Measurements from ENCODE around the gene ERVH48-1. TPM values are rescaled to one million over a fixed set of nuclear protein-coding genes. Genes with fewer than 3 reads are reported as not detected.
"Not testable (repeated sequence)": the region's sequence is repeated elsewhere in the genome, so short reads cannot be mapped to it uniquely, and the experiment has no call there.

The ERVH48-1 gene
- total RNA-seq, 1 experiment from 2014 or later, result 37.9 TPM

GRCh38 chr21:42937960-42938605 is 12.7 kb upstream of the ERVH48-1 start:
- H3K9me3 ChIP-seq, result no peaks in the 10 kb centered on the region
- H3K27me3 Mint-ChIP-seq (ENCODE audit: insufficient read depth, unreplicated experiment), result no peaks in the 10 kb centered on the region
- TF ChIP-seq CTCF (IDR thresholded peaks at IDR 0.05; ENCODE audit: insufficient read depth in 1 of 2, low read depth in 1 of 2, low read length in 1 of 2, severe bottlenecking in 1 of 2, unreplicated experiment in 1 of 2), result no peak
- peaks cover 88% of the 10 kb centered on the region for H3K36me3 Mint-ChIP-seq (ENCODE audit: insufficient read depth, unreplicated experiment)
- no peaks in the 10 kb centered on the region for H3K27me3 ChIP-seq (replicated peaks; ENCODE audit: control insufficient read depth, insufficient read depth, low read length)
- no peaks in the 10 kb centered on the region for H3K9me3 Mint-ChIP-seq (ENCODE audit: unreplicated experiment)
- peaks cover 59% of the 10 kb centered on the region for H3K4me1 ChIP-seq
- ChIA-PET CTCF (no interaction called here), POLR2A (interaction anchor here (0.7 to 1.3 kb wide), 2 partner anchors 18 to 36 kb away, joined by 3 to 17 read pairs; no protein-coding TSS in a partner anchor)
- H3K4me3 ChIP-seq (ENCODE audit: low read depth, low read length), result no peak overlapping the region
- peak overlapping the region; percentile 83 for H3K27ac Mint-ChIP-seq (ENCODE audit: unreplicated experiment)
- BruUV-seq (replicated peaks), result no TSS peak
- H3K36me3 ChIP-seq (ENCODE audit: control insufficient read depth, insufficient read depth, low read length), result no peaks in the 10 kb centered on the region
- no peak for DNase-seq
- intact Hi-C loops (cut with micrococcal nuclease; ENCODE audit: unreplicated experiment), result loop anchor here (1.0 kb wide), 2 partner anchors 17 to 31 kb away; no protein-coding TSS in a partner anchor
- peaks cover 43% of the 10 kb centered on the region for H3K4me1 Mint-ChIP-seq (ENCODE audit: low read depth, unreplicated experiment)
- peak overlapping the region; percentile 72 for H3K4me3 Mint-ChIP-seq (ENCODE audit: unreplicated experiment)

DNA sequence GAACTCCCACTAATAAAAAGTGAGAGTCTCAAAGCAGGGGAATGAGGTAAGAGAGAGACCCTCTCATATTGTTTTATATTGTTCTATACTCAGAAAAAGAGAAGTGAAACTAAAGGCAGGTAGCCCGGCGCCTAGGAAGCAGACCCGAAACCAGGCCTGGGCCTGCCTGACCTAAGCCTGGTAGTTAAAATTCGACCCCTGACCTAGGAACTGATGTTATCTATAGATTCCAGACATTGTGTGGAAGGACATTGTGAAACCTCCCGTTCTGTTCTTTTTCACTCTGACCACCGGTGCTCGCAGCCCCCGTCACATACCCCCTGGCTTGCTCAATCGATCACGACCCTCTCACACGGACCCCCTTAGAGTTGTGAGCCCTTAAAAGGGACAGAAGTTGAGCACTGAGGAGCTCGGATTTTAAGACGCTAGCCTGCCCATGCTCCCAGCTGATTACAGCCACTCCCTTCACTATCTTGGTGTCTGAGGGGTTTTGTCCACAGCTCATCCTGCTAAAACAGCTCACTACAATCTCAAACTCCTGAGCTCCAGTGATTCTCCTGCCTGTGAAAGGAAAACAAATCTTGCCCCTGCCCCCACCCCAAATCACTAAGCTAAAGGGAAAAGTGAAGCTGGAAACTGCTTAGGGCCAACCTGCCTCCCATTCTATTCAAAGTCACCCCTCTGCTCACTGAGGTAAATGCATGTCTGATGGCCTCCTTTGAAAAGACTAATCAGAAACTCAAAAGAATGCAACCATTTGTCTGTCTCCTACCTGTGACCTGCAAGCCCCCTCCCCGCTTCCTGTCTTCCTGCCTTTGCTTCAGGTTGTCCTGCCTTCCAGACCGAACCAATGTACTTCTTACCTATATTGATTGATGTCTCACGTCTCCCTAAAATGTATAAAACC is 11.9 kb upstream of the ERVH48-1 start:
- H3K9me3 Mint-ChIP-seq (ENCODE audit: unreplicated experiment); H3K27me3 Mint-ChIP-seq (ENCODE audit: insufficient read depth, unreplicated experiment); H3K9me3 ChIP-seq; CTCF ChIA-PET; H3K36me3 ChIP-seq (ENCODE audit: control insufficient read depth, insufficient read depth, low read length); H3K27me3 ChIP-seq (replicated peaks; ENCODE audit: control insufficient read depth, insufficient read depth, low read length); H3K4me3 ChIP-seq (ENCODE audit: low read depth, low read length): not testable (repeated sequence)
- Mint-ChIP-seq H3K4me1 (ENCODE audit: low read depth, unreplicated experiment) (peaks cover 38% of the 10 kb centered on the region), H3K36me3 (ENCODE audit: insufficient read depth, unreplicated experiment) (peaks cover 88% of the 10 kb centered on the region), H3K27ac (ENCODE audit: unreplicated experiment) (peak overlapping the region; percentile 83), H3K4me3 (ENCODE audit: unreplicated experiment) (peak overlapping the region; percentile 72)
- peaks cover 59% of the 10 kb centered on the region for H3K4me1 ChIP-seq
- peak; percentile 59 to 71 for DNase-seq
- POLR2A ChIA-PET, result interaction anchor here (0.7 to 1.3 kb wide), 3 partner anchors 19 to 37 kb away, joined by 3 to 17 read pairs (median 3); no protein-coding TSS in a partner anchor
- TSS peak; percentile 11 for BruUV-seq (replicated peaks)
- intact Hi-C loops (cut with micrococcal nuclease; ENCODE audit: unreplicated experiment), result loop anchor here (1.0 kb wide), 2 partner anchors 18 to 32 kb away; no protein-coding TSS in a partner anchor

- POLR2A ChIA-PET; H3K9me3 Mint-ChIP-seq (ENCODE audit: unreplicated experiment); H3K36me3 ChIP-seq (ENCODE audit: control insufficient read depth, insufficient read depth, low read length); intact Hi-C loops (cut with micrococcal nuclease; ENCODE audit: unreplicated experiment); H3K9me3 ChIP-seq; H3K27me3 Mint-ChIP-seq (ENCODE audit: insufficient read depth, unreplicated experiment); H3K4me3 ChIP-seq (ENCODE audit: low read depth, low read length); H3K27me3 ChIP-seq (replicated peaks; ENCODE audit: control insufficient read depth, insufficient read depth, low read length); BruUV-seq (replicated peaks); CTCF ChIA-PET: not testable (repeated sequence)
- Mint-ChIP-seq H3K4me1 (ENCODE audit: low read depth, unreplicated experiment) (peaks cover 35% of the 10 kb centered on the region), H3K27ac (ENCODE audit: unreplicated experiment) (peak overlapping the region; percentile 83), H3K4me3 (ENCODE audit: unreplicated experiment) (peak overlapping the region; percentile 72), H3K36me3 (ENCODE audit: insufficient read depth, unreplicated experiment) (peaks cover 84% of the 10 kb centered on the region)
- DNase-seq, result peak; percentile 27 to 62
- H3K4me1 ChIP-seq, result peaks cover 55% of the 10 kb centered on the region
These were observed 10.9 kb upstream of the ERVH48-1 start for GRCh38 chr21:42936360-42936759.

GRCh38 chr21:42933973-42934372 is 8.5 kb upstream of the ERVH48-1 start:
- not testable (repeated sequence) for H3K27me3 Mint-ChIP-seq (ENCODE audit: insufficient read depth, unreplicated experiment); H3K27me3 ChIP-seq (replicated peaks; ENCODE audit: control insufficient read depth, insufficient read depth, low read length); H3K9me3 ChIP-seq; H3K9me3 Mint-ChIP-seq (ENCODE audit: unreplicated experiment); BruUV-seq (replicated peaks); H3K36me3 ChIP-seq (ENCODE audit: control insufficient read depth, insufficient read depth, low read length); DNase-seq
- Mint-ChIP-seq H3K27ac (ENCODE audit: unreplicated experiment) (peak overlapping the region; percentile 99), H3K4me1 (ENCODE audit: low read depth, unreplicated experiment) (peaks cover 35% of the 10 kb centered on the region), H3K4me3 (ENCODE audit: unreplicated experiment) (peak overlapping the region; percentile 97), H3K36me3 (ENCODE audit: insufficient read depth, unreplicated experiment) (peaks cover 76% of the 10 kb centered on the region)
- peaks cover 58% of the 10 kb centered on the region for H3K4me1 ChIP-seq
- ChIA-PET CTCF (interaction anchor here (0.9 kb wide), 1 partner anchor 22 kb away, joined by 3 read pairs; no protein-coding TSS in a partner anchor), POLR2A (interaction anchor here (0.6 kb wide), 1 partner anchor 38 kb away, joined by 3 read pairs; no protein-coding TSS in a partner anchor)
- intact Hi-C loops (cut with micrococcal nuclease; ENCODE audit: unreplicated experiment), result loop anchor here (2.0 kb wide), 2 partner anchors 21 to 41 kb away; partner anchors contain the start of gene PKNOX1
- peak overlapping the region; percentile 23 for H3K4me3 ChIP-seq (ENCODE audit: low read depth, low read length)

DNA sequence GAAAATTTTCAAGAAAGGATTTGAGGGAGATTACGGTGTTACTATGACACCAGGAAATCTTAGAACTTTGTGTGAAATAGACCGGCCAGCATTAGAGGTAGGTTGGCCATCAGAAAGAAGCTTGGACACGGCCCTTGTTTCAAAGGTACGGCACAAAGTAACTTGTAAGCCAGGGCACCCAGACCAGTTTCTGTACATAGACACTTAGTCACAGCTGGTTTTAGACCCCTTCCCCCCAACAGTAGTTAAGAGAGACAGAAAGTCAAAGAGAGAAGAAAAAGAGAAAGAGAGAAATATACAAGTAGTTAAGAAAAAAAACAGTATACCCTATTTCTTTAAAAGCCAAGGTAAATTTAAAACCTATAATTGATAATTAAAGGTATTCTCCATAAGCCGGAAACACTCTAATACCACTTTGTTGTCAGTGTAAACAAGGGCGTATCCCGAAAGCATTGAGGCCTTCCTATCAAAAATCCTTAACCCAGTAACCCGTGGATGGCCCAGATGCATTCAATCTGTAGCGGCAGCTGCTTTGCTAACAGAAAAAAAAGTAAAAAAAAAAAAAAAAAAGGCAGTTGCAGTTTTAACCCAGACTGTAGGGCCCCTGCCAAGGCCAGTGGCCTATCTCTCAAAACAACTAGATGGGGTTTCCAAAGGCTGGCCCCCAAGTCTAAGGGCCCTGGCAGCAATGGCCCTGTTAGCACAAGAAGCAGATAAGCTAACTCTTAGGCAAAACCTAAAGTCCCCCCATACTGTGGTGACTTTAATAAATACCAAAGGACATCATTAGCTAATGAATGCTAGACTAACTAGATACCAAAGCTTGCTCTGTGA is 7.9 kb upstream of the ERVH48-1 start:
- intact Hi-C loops (cut with micrococcal nuclease; ENCODE audit: unreplicated experiment), result loop anchor here (2.0 kb wide), 2 partner anchors 21 to 41 kb away; partner anchors contain the start of gene PKNOX1
- CTCF ChIA-PET, result interaction anchor here (0.9 kb wide), 1 partner anchor 22 kb away, joined by 3 read pairs; no protein-coding TSS in a partner anchor
- H3K4me1 ChIP-seq, result peaks cover 52% of the 10 kb centered on the region
- H3K27me3 Mint-ChIP-seq (ENCODE audit: insufficient read depth, unreplicated experiment); H3K27me3 ChIP-seq (replicated peaks; ENCODE audit: control insufficient read depth, insufficient read depth, low read length); H3K9me3 ChIP-seq; H3K36me3 ChIP-seq (ENCODE audit: control insufficient read depth, insufficient read depth, low read length); POLR2A ChIA-PET; H3K9me3 Mint-ChIP-seq (ENCODE audit: unreplicated experiment): not testable (repeated sequence)
- Mint-ChIP-seq H3K4me1 (ENCODE audit: low read depth, unreplicated experiment) (peaks cover 35% of the 10 kb centered on the region), H3K36me3 (ENCODE audit: insufficient read depth, unreplicated experiment) (peaks cover 69% of the 10 kb centered on the region), H3K4me3 (ENCODE audit: unreplicated experiment) (peak overlapping the region; percentile 97), H3K27ac (ENCODE audit: unreplicated experiment) (peak overlapping the region; percentile 99)
- H3K4me3 ChIP-seq (ENCODE audit: low read depth, low read length), result peak overlapping the region; percentile 23
- DNase-seq, result peak in 1 of 2 experiments; percentile 41
- TSS peak; percentile 33 for BruUV-seq (replicated peaks)

Data from Caco-2 (cell line).